Astrocyte (in vitro differentiated cells and primary cell): ENCODE data around the gene AK8.
A peak's percentile ranks its signal among the peaks of the same experiment; 100 is the strongest.

Experiments used
- CTCF ChIP-seq: IDR thresholded peaks from 2 replicates; pipeline ENCODE4 v1.5.1; 2011; ENCODE audit warnings: low read depth, mild to moderate bottlenecking, inconsistent platforms, low read length, moderate library complexity; ENCODE audit not compliant: insufficient read depth
- EZH2 ChIP-seq: IDR thresholded peaks from 2 replicates; pipeline ENCODE4 v1.6.1; 2012; ENCODE audit warnings: mild to moderate bottlenecking, low read length, inconsistent platforms; ENCODE audit not compliant: insufficient read depth

GRCh38 chr9:132877824-132878694, at the start of gene AK8:
- TF ChIP-seq CTCF, result no peak
- peak; percentile 41 for TF ChIP-seq EZH2
